HEK293T (cell line): ENCODE data around the gene ESPN.

ENCODE experiments used
- ARNT ChIP-seq: fragments of 450-650 bp; IDR thresholded peaks from 2 replicates; pipeline ENCODE4 v1.6.1; 2017; ENCODE audit warnings: mild to moderate bottlenecking
- BHLHE40 ChIP-seq: fragments of 450-650 bp; IDR thresholded peaks from 2 replicates; pipeline ENCODE4 v1.6.1; 2016; ENCODE audit warnings: mild to moderate bottlenecking, moderate library complexity, borderline replicate concordance
- ELF4 ChIP-seq: fragments of 450-650 bp; IDR thresholded peaks from 2 replicates; pipeline ENCODE4 v1.6.1; 2017; ENCODE audit warnings: antibody characterized with exemption
- FOXA1 ChIP-seq: fragments of 450-650 bp; IDR thresholded peaks from 2 replicates; pipeline ENCODE4 v1.6.1; 2016; ENCODE audit warnings: mild to moderate bottlenecking
- FOXK2 ChIP-seq: fragments of 450-650 bp; IDR thresholded peaks from 2 replicates; pipeline ENCODE4 v1.6.1; 2016; ENCODE audit warnings: mild to moderate bottlenecking
- FOXM1 ChIP-seq: fragments of 450-650 bp; IDR thresholded peaks from 2 replicates; pipeline ENCODE4 v1.6.1; 2017; ENCODE audit warnings: mild to moderate bottlenecking, borderline replicate concordance
- HDGF ChIP-seq: fragments of 450-650 bp; IDR thresholded peaks from 2 replicates; pipeline ENCODE4 v1.6.1; 2017; ENCODE audit warnings: antibody characterized with exemption, borderline replicate concordance
- L3MBTL2 ChIP-seq: fragments of 450-650 bp; conservative IDR thresholded peaks from 2 replicates; pipeline ENCODE4 v1.6.1; 2016; ENCODE audit warnings: mild to moderate bottlenecking
- LEF1 ChIP-seq: fragments of 450-650 bp; IDR thresholded peaks from 2 replicates; pipeline ENCODE4 v1.6.1; 2017; ENCODE audit warnings: mild to moderate bottlenecking, borderline replicate concordance
- NFRKB ChIP-seq: fragments of 450-650 bp; IDR thresholded peaks from 2 replicates; pipeline ENCODE4 v1.6.1; 2016; ENCODE audit warnings: mild to moderate bottlenecking, moderate library complexity
- SP1 ChIP-seq: fragments of 450-650 bp; IDR thresholded peaks from 2 replicates; pipeline ENCODE4 v1.6.1; 2017
- SUZ12 ChIP-seq: fragments of 450-650 bp; IDR thresholded peaks from 2 replicates; pipeline ENCODE4 v1.6.1; 2016; ENCODE audit warnings: mild to moderate bottlenecking

GRCh38 chr1:6418668-6419396 lies 5.7 kb upstream of the ESPN start:
- TF ChIP-seq FOXA1: no peak
- TF ChIP-seq L3MBTL2: no peak
- TF ChIP-seq NFRKB: no peak
- TF ChIP-seq BHLHE40: no peak
- no peak for TF ChIP-seq SUZ12
- TF ChIP-seq FOXK2: no peak
- no peak for TF ChIP-seq SP1
- no peak for TF ChIP-seq ELF4
- TF ChIP-seq ARNT: no peak
- TF ChIP-seq FOXM1: no peak
- TF ChIP-seq LEF1: no peak
- TF ChIP-seq HDGF: no peak
